Stromal cell of bone marrow (primary cell): ENCODE results near the gene PRR35.
"Not testable (repeated sequence)": the region's sequence is repeated elsewhere in the genome, so short reads cannot be mapped to it uniquely, and the experiment has no call there.

Source experiments
- DNase-seq: peaks from one replicate; pipeline ENCODE4 v3.0.0-alpha.2; 2012; ENCODE audit warnings: low read depth

PRR35 gene

GRCh38 chr16:593807-594206, 33.6 kb downstream of the PRR35 start:
- no peak for DNase-seq

- no peak for DNase-seq
Measured at GRCh38 chr16:595094-595528, 34.9 kb downstream of the PRR35 start.

- DNase-seq, result no peak
Measured at GRCh38 chr16:595942-596735, 35.9 kb downstream of the PRR35 start.

DNA sequence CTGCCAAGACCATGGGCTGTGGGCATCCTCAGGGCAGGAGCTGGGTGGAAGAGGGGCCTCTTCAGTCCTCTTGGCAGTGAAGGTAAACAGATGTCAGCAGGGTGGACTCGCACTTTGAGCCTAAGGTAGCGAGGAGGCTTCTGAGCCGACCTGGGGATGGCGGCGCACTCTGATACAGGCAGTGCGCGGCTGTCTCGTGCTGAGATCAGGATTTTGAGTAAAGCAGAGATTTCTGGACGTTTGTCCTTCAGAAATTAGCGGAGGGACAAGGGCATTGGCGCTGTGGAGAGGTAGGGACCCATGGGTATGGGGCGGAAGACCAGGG, 36.5 kb downstream of the PRR35 start:
- DNase-seq, result no peak

GRCh38 chr16:597655-598054, 37.5 kb downstream of the PRR35 start:
- DNase-seq, result not testable (repeated sequence)

- DNase-seq, result no peak
Measured at GRCh38 chr16:598823-599739, 38.9 kb downstream of the PRR35 start.

DNA sequence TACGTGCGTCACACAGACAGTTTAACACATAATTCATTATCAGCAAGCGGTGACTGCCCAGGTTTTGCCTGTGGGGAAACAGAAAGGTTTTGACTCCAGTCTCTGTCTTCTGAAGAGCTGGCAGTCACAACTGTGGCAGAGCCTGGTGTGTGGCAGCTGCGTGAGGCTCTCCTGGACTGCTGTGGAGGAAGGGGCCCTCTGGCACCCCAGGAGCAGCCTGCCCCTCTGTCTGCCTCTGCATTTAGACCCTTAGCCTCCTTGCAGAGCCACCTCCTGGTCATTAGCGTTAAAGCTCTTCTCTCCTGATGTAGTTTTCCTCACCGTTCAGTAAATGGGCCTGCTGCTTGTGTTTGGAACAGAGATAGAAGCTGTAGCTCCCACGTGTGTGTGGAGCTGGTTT, 40.6 kb downstream of the PRR35 start:
- no peak for DNase-seq

DNA sequence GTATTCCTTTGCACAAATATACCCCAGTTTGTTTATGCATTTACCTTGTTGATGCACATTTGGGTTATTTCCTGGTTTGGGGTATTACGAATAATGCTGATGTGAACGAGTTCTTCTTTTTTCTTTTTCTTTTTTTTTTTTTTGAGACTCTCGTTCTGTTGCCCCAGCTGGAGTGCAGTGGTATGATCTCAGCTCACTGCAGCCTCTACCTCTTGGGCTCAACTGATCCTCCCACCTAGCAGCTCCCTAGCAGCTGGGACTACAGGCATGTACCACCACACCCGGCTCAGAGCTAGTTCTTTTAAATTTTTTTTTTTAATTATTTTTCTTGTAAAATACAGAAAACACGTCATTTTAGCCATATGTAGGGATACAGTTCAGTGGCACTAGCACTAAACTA, 43.7 kb downstream of the PRR35 start:
- no peak for DNase-seq

DNA sequence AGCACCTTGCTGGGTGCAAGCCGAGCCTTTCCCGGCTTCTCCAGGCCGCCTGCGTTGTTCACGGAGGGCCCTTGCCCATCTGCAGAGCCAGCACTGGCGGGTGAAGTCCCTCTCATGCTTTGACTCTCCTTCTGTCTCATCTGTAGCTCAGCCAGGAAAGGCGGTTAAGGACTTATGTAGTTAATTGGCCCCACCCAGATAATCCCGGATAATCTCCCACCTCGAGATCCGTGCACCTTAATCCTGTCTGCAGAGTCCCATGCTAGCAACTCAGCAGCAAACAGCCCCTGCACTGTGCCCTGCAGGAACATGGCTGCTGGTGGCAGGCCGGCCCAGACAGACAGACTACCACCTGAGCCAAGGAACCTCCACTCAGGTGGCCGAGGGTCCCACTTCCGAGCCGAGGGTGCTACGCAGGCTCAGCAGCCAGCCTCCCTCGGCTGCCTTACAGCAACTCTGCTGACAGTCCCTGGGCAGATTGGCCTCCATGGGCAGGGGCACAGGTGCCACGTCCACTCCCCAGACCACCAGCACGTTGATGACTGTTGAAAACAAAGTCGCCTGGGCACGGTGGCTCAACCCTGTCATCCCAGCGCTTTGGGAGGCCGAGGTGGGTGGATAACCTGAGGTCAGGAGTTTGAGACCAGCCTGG, 46.6 kb downstream of the PRR35 start:
- DNase-seq, result no peak

DNA sequence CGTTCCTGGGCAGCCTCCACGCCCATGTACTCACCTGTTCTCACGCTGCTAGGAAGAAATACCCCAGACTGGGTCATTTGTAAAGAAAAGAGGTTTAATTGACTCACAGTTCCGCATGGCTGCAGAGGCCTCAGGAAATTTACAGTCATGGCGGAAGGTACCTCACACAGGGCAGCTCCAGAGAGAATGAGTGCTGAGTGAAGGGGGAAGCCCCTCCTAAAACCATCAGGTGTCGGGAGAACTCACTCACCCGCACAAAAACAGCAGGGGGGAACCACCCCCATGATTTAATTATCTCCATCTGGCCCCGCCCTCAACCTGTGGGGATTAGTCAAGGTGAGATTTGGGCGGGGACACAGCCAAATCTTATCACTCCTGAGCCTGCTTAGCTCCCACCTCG, 47.8 kb downstream of the PRR35 start:
- no peak for DNase-seq

- no peak for DNase-seq
Measured at GRCh38 chr16:609316-609715, 49.1 kb downstream of the PRR35 start.

DNA sequence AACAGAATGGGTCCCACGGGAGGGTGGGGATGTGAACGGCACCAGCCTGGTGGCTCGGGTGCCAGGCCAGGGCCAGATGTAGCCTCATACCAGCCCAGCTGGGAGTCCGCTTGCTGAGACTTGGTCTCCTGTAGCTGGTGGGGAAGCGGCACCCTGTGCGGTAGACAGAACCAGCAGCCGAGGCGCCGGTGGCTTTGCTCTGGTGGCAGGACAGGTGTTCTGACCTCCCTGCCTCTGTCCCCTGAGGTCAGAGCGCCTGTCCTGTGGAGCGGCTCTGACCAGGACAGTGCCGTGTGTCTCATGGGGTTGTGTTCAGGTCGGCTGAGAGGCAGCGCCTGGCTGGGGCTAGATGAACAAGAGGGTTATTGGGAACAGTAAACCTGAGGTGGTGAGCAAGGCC, 49.8 kb downstream of the PRR35 start:
- no peak for DNase-seq

DNA sequence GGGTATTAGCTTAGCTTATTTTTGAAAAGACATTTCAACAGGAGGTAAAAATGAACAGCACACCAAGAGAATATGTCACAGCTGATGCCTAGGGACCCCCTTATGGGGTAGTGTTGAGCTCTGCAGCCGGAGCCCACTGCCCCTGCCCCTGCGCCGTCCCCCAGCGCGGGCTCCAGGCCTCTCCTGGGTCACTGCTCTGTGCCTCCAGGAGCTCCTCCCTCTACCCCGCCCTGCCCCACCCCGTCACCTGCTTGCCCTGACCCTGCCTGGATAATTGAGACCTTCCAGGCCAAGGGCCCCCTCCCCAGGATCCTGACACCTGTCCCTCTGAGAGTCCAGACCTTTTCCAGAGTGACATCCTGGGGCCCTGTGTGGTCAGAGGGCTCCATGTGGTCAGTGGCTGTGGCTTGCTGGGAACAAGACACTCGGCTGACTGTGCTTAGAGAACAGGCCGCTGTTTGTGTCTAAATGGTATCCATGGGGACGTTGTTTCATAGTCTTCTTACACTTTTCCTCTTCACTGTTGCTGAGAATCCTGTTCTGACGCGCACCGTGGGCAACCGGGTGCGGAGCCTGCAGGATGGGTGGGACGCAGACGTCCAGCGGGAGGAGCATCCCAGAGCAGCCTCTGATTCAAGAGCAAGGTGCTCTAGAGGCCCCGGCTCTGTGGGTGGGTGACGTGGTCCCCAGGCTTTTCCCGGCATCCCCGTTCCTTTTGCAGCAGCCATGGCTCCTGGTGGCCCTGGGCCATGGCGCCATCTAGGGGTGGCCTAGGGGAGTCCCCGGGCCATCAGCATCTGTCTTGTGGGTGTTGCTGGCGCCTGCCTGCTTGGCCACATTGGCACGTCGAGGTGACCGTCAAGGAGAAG, 50.6 kb downstream of the PRR35 start:
- no peak for DNase-seq

DNA sequence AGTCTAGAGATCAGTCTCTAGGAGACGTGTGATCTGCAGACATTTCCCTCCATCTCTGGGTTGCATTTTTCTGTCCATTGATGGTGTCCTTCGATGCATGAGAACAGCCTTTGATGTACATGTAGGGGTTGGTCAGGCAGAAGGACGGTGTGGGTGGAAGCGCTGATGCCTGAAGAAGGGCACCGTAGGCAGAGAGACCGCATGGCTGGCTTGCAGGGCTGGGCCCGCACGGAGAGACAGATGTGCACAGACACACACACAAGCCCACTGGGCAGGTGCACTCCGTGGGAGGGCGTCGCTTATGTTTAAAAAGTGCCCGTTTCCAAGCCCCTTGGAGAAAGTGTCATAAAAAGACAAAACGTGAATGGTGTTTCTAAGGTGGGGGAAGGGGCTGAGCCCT, 54.9 kb downstream of the PRR35 start:
- no peak for DNase-seq
